HG03571 (cell line): ENCODE data around the gene RASGRP2.

Experiments used
- ATAC-seq: cut with Tn5 transposase; IDR thresholded peaks from one replicate; pipeline ENCODE4 v1.9.1; 2021; ENCODE audit not compliant: unreplicated experiment

RASGRP2 gene

DNA sequence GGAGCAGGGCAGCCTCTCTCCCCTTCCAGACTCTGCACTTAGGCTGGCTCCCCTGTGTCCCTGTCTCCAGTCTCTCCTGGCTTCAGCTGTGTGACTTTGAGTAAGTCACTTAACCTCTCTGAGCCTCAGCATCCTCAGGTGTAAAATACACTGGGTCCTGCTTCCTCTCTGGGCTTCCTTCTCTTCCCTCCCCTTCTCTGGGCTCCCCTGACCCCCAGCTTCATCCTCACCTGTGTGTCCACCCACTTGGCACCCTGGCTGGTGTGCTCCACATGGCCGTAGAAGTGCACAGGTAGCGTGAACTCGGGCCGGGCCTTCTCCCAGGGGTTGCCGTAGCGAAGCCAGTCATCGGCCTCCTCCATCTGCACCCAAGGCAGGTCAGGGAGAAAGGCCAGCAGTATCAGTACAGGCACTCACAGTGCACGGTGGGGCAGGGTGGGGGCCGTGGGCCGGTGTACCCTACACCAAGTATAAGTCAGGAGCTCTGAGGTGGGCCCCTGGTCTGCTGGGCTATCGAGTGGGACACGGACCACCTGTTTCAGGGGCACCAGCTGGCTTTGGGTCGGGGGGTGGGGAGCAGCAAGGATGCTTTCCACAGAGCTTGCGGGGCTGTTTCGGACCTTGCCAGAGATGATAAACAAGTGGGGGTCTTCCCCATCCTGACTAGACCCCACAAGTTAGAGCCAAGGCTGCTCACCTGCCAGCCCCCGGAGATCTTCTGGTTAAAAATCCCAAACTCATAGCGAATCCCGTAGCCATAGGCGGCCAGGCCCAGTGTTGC, 13.8 kb upstream of the RASGRP2 start:
- ATAC-seq: no peak

DNA sequence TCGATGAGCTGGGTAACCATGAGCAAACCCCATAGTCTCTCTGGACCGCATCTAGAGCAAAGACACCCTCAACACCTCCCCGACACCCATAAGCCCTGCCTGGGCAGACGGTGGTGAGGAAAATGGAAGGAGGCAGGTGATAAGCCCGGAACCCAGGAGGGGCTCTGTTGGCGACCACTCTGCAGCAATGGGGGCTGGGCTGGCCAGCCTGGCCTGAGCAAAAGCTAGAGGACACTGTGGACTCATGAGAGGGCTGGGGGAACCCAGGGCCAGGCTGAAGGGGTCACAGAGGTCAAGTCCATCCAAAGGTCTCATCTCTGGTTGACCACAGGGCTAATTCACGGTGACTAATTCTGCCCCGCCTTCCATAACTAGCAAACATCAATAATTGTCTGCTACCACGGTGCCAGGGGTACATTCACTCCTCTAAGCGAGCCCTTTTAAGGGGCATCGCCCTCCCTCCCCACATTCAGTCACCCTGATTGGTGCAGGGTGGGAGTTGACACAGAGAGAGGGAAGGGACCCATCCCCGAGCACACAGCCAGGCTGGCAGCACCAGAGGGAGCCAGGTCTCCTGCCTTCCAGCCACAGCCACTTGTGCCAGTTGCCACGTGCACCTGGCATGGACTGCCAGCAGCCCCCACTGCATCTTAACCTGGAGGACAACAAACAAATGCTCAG, 11.9 kb upstream of the RASGRP2 start:
- ATAC-seq: no peak

GRCh38 chr11:64754919-64755662, 11.1 kb upstream of the RASGRP2 start:
- ATAC-seq: no peak

GRCh38 chr11:64754124-64754918, 10.4 kb upstream of the RASGRP2 start:
- ATAC-seq: no peak

GRCh38 chr11:64753380-64754123, 9.6 kb upstream of the RASGRP2 start:
- ATAC-seq: no peak

GRCh38 chr11:64753019-64753379, 9.1 kb upstream of the RASGRP2 start:
- no peak for ATAC-seq

- ATAC-seq: no peak
These were observed 8.4 kb upstream of the RASGRP2 start for GRCh38 chr11:64752175-64752970.

DNA sequence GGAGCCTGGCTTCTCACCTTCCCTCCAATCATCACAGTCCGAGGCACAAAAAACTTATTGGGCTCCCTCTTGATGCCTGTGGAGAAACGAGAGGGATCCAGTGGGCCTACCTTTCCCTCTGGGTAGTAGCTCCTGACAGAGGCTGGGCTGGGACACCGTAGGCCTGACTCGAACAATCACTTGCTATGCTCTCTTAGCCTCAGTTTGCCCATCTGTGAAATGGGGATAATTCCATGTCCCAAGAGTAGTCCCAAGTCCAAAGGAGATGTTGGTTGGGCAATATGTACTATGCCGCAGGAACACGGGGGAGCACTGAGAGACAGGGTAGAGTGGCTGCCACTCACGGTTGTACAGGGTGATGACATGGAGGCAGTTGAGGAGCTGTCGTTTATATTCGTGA, 7.6 kb upstream of the RASGRP2 start:
- ATAC-seq: no peak

DNA sequence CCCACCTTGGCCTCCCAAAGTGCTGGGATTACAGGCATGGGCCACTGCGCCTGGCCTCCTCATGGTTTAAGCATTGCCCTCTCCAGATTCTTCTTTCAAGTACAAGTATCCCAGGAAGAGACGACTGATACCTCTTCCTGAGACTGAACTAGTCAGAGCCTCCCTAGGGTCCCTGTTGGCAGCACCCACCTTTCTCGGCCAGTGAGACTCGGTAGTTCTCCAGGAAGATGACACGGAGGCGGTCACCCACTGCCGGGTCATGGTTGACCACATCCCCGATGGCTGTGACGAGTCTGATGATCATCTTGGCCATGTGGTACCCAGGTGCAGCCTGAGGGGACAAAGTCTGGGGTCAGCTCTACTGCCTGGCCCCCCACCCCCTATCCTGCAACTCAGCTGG, 7.2 kb upstream of the RASGRP2 start:
- no peak for ATAC-seq

GRCh38 chr11:64750361-64751054, 6.6 kb upstream of the RASGRP2 start:
- no peak for ATAC-seq

DNA sequence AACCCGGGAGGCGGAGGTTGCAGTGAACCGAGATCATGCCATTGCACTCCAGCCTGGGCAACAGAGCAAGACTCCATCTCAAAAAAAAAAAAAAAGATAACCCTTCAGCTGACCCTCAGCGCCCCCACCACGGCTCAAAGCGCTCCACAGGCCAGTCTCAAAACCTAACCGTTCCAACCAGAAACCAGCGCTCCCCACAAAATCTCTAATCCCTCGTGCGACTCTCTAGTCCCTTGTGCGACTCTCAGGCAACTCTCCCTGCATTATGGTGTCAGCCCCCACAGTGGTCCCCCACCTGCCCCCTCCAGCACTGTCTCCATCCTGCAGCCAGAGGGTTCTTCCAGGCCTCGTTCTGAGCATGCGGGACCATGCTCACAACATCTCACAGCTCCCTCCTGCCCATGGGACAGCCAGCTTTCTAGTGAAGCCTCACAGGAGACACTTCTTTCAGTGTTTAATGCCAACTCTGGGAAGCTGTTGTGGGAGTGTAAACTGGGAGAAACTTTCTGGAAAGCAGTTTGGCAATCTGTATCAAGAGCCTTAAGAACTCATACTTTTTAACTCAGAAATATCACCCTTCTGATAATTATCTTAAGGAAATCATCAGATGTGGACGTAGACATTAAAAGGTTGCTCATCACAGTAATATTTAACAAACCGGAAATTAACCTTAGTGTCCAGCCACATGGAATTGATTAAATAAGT, 4.2 kb upstream of the RASGRP2 start:
- ATAC-seq: no peak

DNA sequence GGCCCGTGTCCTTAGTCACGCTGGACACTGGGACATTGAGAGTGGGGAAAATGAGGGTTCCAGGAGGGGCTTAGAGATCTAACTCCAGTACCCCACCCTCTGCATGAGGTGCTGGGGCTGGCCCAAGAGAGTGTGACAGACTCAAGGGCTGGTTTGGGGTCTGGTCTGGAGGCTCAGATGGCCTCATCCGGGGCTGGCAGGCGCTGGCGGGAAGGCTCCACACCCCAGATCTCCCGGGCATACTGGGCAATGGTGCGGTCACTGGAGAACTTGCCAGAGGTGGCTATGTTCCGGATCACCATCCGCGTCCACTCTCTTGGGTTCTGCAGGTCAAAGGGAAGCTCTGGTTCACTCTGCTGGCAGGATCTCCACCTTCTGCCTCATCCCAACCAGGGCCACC, 2.5 kb upstream of the RASGRP2 start:
- ATAC-seq: no peak

DNA sequence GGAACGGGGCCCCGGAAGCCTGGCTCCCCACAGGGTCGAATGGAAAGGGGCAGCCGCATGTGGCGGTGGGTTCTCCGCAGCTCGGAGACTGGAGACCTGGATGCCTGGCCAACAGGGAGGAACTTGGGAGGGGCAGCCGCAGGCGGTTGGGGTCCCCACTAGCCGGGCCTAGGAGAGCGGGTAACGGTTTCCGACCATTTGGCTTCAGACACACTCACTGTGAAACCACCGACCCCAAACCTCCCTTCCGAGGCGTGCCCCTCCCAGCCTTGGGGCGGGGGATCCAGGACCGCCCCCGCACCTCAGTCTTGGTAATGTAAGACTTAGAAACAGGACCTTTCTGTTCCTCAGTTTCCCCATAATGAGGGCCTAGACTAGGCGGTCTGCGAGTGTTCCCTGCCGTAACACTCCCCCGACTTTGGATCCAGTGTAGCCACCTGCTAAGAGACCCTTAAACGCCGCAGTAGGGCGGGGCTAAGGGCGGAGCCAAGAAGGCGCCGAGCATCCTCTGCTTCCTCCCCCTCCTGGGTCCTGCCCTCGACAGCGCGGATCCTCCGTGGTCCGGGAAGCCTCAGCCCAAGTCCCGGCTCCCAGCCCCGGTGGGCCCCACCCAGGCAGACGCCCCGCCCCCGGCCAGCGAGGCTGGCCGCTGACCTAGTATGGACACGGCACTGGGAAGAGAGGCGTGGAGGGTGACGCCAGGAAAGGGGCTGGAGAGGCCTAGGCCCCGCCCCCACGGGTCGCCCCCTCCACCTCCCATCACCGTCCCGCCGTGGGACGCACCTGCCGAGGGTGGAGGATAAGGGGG, 1.8 kb upstream of the RASGRP2 start:
- ATAC-seq: peak; percentile 30

DNA sequence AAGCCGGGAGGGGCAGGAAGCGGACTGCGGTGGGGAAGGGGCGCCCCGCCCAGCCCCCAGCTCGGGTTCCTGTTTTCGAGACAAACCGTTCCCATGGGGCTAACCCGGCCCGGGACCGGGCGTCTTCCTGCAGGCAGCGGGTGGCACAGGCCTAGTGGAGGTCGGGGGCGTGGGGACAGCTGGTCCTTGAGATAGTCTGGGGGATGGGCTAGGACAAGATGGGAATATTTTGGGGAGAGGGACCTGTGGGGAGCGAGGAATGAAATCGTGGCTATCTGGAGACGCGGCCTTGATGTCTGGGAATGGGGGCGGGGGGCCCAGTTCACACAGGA, 1.2 kb upstream of the RASGRP2 start:
- no peak for ATAC-seq

GRCh38 chr11:64744544-64745188, 724 bp upstream of the RASGRP2 start:
- no peak for ATAC-seq

- no peak for ATAC-seq
These were observed 902 bp downstream of the RASGRP2 start for GRCh38 chr11:64742889-64743590.
